ENCODE data around the gene CABP4.
A peak's percentile ranks its signal among the peaks of the same experiment; 100 is the strongest.

The CABP4 gene

GRCh38 chr11:67455054-67455453 lies at the start of gene CABP4:
CABP4 (plus strand) TSS chr11:67455354; CDS start chr11:67455424, 70 bp downstream.
- DNase-seq: no peak

DNA sequence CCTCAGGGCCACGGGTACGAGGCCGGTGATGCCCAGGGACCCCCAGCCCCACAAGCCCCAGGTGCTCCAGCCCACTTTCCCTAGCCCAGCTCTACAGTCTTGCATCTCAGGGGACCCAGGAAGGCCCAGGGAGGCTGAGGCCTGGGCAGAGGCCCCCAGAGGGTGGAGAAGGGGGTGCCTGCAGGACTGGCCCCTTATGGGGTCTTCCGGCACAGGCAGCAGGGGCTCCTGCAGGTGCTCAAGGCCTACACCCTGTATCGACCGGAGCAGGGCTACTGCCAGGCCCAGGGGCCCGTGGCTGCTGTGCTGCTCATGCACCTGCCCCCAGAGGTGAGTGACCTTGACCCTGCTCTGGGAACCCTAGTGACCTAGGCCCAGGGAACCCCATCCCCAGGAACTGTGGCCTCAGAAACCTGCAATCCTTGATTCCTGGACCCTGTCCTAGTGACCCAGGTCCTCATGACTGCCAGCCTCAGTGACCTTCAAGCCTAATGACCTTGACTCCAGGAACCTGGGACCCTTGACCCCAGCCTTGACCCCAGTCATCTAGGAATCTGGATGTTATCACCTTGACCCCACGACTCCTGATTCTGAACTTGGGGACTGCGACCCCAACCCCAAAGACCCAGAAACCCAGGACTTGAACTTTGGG lies 49.3 kb upstream of the CABP4 start:
- no peak for DNase-seq

DNA sequence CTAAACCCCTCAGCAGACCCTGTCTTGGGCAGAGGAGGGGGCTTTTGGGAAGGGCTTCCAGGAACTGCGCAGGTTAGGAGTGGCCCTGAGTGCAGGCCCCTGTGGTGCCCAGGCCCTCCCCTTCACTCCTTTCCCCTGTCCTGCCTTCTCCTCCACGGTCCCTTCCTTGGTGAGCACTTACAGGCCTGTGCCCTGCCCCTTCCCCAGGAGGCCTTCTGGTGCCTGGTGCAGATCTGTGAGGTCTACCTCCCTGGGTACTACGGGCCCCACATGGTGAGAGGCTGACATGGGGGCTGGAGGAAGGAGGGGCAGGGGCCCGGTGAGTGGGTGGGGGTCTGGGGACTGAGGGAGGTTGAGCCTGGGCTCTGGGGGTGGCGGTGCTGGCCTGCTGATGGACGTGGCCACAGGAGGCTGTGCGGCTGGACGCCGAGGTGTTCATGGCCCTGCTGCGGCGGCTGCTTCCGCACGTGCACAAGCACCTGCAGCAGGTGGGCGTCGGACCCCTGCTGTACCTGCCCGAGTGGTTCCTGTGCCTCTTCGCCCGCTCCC lies 48.7 kb upstream of the CABP4 start:
- no peak for DNase-seq

GRCh38 chr11:67406969-67407687 lies 48.0 kb upstream of the CABP4 start:
- no peak for DNase-seq

GRCh38 chr11:67407688-67408163 lies 47.4 kb upstream of the CABP4 start:
- no peak for DNase-seq

DNA sequence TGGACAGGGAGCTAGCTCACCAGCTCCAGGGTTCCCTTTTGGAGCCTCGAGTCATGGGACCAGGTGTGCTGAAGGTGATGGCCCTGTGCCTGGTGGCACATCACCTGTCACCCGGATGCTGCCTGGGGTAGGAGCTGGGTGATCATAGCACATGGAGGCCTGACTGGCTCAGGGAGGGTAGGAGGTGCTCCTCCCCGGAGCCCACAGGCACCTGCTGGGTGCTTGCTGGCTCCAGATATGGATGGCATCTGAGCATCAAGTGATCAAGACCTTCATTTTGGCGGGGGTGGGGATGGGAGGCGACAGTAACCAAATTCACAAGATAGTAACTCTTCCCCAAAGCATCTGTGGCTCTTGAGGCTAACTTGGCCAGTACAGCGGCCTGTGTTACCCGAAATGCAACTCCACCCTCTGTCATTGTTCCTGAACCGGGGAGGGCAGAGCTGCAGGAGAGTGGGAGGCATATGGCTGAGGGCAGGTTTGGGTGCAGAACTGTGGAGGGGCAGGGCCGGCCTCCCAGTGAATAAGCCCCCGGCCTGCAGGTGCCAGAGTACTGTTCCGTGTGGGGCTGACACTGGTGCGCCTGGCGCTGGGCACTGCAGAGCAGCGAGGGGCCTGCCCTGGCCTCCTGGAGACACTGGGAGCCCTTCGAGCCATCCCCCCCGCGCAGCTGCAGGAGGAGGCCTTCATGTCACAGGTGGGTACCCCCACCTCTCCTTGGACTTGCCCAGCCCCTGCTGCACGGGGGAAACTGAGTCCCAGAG lies 46.5 kb upstream of the CABP4 start:
- no peak for DNase-seq

GRCh38 chr11:67409261-67409666 lies 45.9 kb upstream of the CABP4 start:
- no peak for DNase-seq

- no peak for DNase-seq
These were observed 45.3 kb upstream of the CABP4 start for GRCh38 chr11:67409781-67410368.

- no peak for DNase-seq
These were observed 44.8 kb upstream of the CABP4 start for GRCh38 chr11:67410369-67410831.

DNA sequence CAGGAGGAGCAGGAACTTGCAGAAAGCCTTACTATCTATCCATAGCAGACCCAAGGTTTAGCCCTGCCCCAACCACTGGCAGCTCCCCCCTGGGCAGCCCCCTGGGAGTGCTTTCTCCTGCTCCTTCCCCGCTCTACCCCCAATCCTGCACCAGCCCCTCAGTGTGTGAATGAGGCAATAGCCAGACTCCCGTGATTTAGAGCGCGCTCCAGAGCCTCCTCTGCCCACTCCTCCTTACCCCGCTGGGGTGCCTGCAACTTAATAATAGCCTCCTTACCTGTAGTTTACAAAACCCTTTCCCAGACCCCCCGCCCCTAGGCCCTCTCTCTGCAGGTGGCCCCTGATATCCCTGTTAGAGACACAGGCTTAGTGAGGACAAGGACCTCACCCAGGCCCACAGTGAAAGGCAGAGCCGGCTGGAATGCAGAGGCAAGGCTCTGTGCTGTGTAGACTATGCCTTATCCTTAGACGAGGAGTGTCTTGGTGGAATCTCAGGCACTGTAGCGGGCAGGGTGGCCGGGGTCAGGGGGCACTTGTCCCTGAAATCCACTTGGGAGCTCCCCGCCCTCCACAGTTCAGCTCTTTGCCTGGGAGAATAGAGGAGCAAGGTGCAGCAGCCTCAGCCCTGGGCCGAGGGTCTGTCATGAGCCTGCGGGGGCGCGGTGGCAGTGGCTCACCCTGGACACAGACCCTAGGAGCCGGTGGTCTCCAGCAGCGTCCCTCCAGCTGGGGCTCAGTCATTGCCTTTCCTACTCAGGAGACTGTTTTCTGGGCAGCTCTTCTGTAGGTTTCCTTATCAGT lies 44.0 kb upstream of the CABP4 start:
- no peak for DNase-seq

DNA sequence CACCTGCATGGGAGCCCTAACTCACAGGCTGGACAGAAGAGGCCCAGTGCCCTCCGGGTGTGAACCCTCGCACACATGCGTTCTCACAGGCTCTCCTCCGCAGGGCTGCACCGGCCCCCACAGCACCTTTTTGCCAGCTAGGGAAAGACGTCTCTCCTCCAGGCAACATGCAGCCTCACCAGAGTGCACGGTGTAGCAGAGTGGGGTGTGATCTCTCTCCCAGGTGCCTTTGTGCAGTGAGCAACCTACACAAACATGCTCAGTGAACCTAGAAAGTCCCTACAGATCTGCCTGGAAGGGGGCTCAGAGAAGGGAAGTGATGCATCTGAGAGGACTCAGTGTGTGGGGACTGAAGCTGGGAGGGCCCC lies 43.4 kb upstream of the CABP4 start:
- DNase-seq: no peak

DNA sequence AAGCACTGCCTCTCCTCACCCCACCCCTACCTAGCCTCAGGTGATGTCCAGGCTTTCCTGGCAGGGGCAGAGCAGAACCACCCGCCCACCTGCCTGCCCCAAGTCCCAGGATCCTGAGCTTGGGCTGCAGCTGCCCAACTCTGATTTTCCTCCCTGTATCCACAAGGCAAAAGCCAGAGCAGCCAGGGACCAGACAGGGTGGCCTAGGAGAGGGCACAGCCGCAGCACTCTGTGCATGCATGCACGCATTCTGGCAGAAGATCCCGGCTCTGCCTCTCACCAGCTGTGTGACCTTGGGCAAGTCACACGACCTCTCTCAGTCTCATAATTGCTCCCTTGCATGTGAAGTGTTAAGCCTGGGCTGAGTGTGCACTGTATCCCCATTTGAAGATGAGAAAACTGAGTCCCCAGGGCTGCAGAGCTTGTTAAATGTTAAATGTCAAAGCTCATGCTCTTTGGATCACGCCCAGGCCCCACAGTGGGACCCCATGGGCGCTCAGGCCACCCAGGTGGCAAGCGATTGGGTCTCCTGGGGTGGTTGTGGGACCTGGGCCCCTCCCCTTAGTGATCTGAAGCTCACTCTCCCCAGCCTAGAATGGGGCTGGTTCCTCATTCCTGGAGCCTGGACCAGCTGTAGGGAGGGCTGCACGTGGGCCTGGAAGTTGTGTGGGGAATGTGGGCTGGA lies 42.5 kb upstream of the CABP4 start:
- no peak for DNase-seq

GRCh38 chr11:67413266-67413849 lies 41.8 kb upstream of the CABP4 start:
- DNase-seq: no peak

- no peak for DNase-seq
These were observed 39.5 kb upstream of the CABP4 start, which contains the start of gene CARNS1 for GRCh38 chr11:67415501-67416304. CARNS1 (plus strand) TSS chr11:67415678; CDS start chr11:67416200, 522 bp downstream.

GRCh38 chr11:67416416-67417335 lies 38.5 kb upstream of the CABP4 start:
- DNase-seq: no peak

DNA sequence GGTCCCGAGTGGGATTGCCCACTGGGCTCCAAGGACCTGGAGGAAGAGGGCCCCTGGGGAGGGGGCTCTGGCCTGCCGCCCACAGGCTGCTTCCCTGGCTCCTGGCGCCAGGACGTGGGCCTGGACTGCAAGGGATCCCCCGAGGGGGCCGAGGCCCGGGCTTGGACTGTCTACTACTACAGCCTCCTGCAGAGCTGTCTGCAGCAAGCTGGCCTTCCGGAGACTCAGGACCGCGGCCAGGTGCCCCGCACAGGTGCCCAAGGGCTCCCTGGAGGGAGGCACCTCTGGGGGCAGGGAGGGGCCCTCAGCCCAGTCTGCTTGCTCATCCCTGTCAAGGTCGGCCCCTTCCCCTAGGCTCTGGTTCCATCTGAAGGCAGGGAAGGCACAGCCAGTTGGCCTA lies 37.7 kb upstream of the CABP4 start:
- DNase-seq: no peak

DNA sequence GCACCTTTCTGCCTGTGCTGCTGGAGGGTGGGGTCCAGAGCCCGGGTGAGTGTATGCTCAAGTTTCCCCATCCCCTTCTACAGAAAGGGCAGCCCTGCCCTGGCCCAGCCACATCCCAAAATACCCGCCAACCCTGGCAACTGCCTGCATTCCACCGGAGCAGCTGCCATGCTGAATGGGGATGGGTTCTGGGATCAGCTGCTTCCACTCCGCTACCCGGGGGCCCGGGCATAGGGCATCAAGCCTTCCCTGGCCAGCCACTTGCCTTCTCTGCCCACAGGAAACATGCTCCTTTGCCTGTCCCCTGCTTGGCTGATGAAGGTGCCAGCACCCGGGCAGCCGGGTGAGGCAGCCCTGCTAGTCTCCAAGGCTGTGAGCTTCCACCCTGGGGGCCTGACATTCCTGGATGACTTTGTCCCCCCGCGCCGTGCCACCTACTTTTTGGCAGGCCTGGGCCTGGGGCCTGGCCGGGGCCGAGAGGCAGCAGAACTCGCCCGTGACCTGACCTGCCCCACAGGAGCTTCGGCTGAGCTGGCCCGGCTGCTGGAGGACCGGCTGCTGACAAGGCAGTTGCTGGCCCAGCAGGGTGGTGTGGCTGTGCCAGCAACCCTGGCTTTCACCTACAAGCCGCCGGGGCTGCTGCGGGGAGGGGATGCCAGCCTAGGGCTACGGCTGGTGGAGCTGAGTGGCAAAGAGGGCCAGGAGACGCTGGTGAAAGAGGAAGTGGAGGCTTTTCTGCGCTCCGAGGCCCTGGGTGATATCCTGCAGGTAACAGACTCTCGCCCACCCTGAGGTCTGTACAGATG lies 36.5 kb upstream of the CABP4 start:
- DNase-seq: peak; percentile 68

Data from left hindlimb (tissue), 1 donor.